Panc1 (cell line): ENCODE measurements around the gene CNRIP1.

Experiments
- CTCF ChIP-seq: fragments of 450-650 bp; IDR thresholded peaks from 2 replicates; pipeline ENCODE4 v1.5.1; 2017; ENCODE audit warnings: mild to moderate bottlenecking
- POLR2AphosphoS5 ChIP-seq: IDR thresholded peaks from 2 replicates; pipeline ENCODE4 v1.6.1; 2012; ENCODE audit warnings: mild to moderate bottlenecking, low read depth, low read length, moderate library complexity
- SIN3A ChIP-seq: IDR thresholded peaks from 2 replicates; pipeline ENCODE4 v1.6.1; 2012; ENCODE audit warnings: low read depth, mild to moderate bottlenecking, low read length, moderate library complexity, borderline replicate concordance; ENCODE audit not compliant: insufficient read depth
- TF ChIP-seq, protein P1 (sequence below), 2 experiments: IDR thresholded peaks; 2 replicates each; pipeline ENCODE4 v1.6.1; 2011 to 2012; ENCODE audit warnings: low read depth in 2 of 2, control low read depth in 1 of 2, low read length in 1 of 2, mild to moderate bottlenecking in 1 of 2, moderate library complexity in 1 of 2; ENCODE audit not compliant: insufficient read depth in 1 of 2

DNA sequence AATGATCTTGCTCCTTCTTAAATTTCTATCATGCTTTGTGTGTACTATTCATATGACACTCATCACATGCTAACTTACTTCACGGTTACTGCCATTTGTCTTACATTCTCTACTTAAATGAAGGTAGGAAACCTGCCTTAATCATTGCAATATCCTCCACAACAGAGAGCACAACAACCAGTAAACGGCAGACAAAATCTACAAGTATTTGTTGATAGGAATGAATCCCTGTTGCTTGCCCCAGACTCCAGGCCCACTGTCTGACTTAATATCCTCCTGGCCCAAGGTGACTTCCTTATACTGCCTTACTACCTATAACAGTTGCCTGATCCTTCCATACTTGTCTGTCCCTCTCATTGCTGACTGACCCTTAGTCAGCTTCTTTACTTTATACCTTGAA is 70.9 kb downstream of the CNRIP1 start:
- TF ChIP-seq POLR2AphosphoS5 (no peak), CTCF (no peak), SIN3A (no peak)
- TF ChIP-seq, protein P1, sequence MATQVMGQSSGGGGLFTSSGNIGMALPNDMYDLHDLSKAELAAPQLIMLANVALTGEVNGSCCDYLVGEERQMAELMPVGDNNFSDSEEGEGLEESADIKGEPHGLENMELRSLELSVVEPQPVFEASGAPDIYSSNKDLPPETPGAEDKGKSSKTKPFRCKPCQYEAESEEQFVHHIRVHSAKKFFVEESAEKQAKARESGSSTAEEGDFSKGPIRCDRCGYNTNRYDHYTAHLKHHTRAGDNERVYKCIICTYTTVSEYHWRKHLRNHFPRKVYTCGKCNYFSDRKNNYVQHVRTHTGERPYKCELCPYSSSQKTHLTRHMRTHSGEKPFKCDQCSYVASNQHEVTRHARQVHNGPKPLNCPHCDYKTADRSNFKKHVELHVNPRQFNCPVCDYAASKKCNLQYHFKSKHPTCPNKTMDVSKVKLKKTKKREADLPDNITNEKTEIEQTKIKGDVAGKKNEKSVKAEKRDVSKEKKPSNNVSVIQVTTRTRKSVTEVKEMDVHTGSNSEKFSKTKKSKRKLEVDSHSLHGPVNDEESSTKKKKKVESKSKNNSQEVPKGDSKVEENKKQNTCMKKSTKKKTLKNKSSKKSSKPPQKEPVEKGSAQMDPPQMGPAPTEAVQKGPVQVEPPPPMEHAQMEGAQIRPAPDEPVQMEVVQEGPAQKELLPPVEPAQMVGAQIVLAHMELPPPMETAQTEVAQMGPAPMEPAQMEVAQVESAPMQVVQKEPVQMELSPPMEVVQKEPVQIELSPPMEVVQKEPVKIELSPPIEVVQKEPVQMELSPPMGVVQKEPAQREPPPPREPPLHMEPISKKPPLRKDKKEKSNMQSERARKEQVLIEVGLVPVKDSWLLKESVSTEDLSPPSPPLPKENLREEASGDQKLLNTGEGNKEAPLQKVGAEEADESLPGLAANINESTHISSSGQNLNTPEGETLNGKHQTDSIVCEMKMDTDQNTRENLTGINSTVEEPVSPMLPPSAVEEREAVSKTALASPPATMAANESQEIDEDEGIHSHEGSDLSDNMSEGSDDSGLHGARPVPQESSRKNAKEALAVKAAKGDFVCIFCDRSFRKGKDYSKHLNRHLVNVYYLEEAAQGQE (IDR thresholded peaks at IDR 0.05; ENCODE audit: insufficient read depth in 1 of 2, low read depth in 2 of 2, low read length in 1 of 2), result no peak
